Testis (tissue), 2 donors: Measurements from ENCODE around the gene PRKCA.

Experiments used
- CTCF ChIP-seq, 3 experiments: fragments of 450-650 bp in 2 of 3; fragments of 200-600 bp in 1 of 3; sonication (generic) in 1 of 3; IDR thresholded peaks; one replicate each; pipeline ENCODE4 v1.5.1; 2016 to 2019; ENCODE audit warnings: antibody characterized with exemption in 3 of 3, mild to moderate bottlenecking in 2 of 3, moderate library complexity in 1 of 3
- POLR2A ChIP-seq: fragments of 450-650 bp; IDR thresholded peaks from one replicate; pipeline ENCODE4 v1.6.1; 2017; ENCODE audit warnings: antibody characterized with exemption, mild to moderate bottlenecking, moderate library complexity

- TF ChIP-seq CTCF (IDR thresholded peaks at IDR 0.05) (no peak), POLR2A (no peak)
These were observed 541.2 kb downstream of the PRKCA start for GRCh38 chr17:66843627-66844026.
